Stomach (tissue), 9 donors: ENCODE results near the gene SH3BP4. TPM values are rescaled to one million over a fixed set of nuclear protein-coding genes. Genes with fewer than 3 reads are reported as not detected.

Source experiments
- DNase-seq, 2 donors: peaks; one replicate each; pipeline versions ENCODE4 v3.0.0 to v3.0.0-alpha.2; 2013 to 2019
- H3K27ac ChIP-seq, 5 donors: fragments of 200-600 bp in 4 of 5; sonication (generic) in 4 of 5; one replicate each; pipeline ENCODE4 v1.5.1; 2013 to 2019; ENCODE audit warnings: mild to moderate bottlenecking in 1 of 5, moderate library complexity in 1 of 5
- H3K27me3 ChIP-seq, 3 donors: fragments of 200-600 bp; sonication (generic); one replicate each; pipeline ENCODE4 v1.5.1; 2017 to 2019; ENCODE audit warnings: mixed run types in 1 of 3
- H3K36me3 ChIP-seq, 4 donors: fragments of 200-600 bp; sonication (generic); 1 replicate in 3 of 4; 2 replicates in 1 of 4; pipeline ENCODE4 v1.5.1; 2016 to 2019
- H3K4me1 ChIP-seq, 4 donors: fragments of 200-600 bp; sonication (generic); one replicate each; pipeline ENCODE4 v1.5.1; 2016 to 2019
- H3K4me3 ChIP-seq, 4 donors: fragments of 200-600 bp; sonication (generic) in 3 of 4; one replicate each; pipeline ENCODE4 v1.5.1; 2016 to 2019; ENCODE audit warnings: mild to moderate bottlenecking in 1 of 4
- H3K9me3 ChIP-seq, 4 donors: fragments of 200-600 bp; sonication (generic); one replicate each; pipeline ENCODE4 v1.5.1; 2016 to 2019
- CTCF ChIP-seq, 7 experiments: fragments of 450-650 bp in 4 of 7; fragments of 200-600 bp in 3 of 7; sonication (generic) in 3 of 7; IDR thresholded peaks; one replicate each; pipeline ENCODE4 v1.5.1; 2016 to 2019; ENCODE audit warnings: antibody characterized with exemption in 7 of 7, control low read depth in 2 of 7, mild to moderate bottlenecking in 1 of 7
- EP300 ChIP-seq: sonication (generic); formaldehyde crosslinking; IDR thresholded peaks from one replicate; pipeline ENCODE4 v1.6.1; 2017; ENCODE audit warnings: antibody characterized with exemption
- POLR2A ChIP-seq, 4 donors: fragments of 450-650 bp; IDR thresholded peaks; one replicate each; pipeline ENCODE4 v1.6.1; 2016; ENCODE audit warnings: antibody characterized with exemption in 4 of 4, control low read depth in 2 of 4, mild to moderate bottlenecking in 1 of 4, moderate library complexity in 1 of 4
- POLR2AphosphoS5 ChIP-seq, 3 donors: sonication (generic); formaldehyde crosslinking; IDR thresholded peaks; one replicate each; pipeline ENCODE4 v1.6.1; 2016; ENCODE audit warnings: antibody characterized with exemption in 3 of 3
- WGBS, 5 donors: extraction: QIAGEN DNeasy Blood & Tissue Kit in 3 of 5; methylation state at CpG; one replicate each; pipeline versions ENCODE4 v1.1.5 to v1.1.7; 2013 to 2018; 5-methylcytosine and 5-hydroxymethylcytosine counted together
- intact Hi-C: fragments of 100-400 bp; cut with DNase I; formaldehyde crosslinking; loops from one replicate; pipeline ENCODE4 v1.15.1; 2023; ENCODE audit warnings: low total_unique reads
- polyA plus RNA-seq, 3 donors: library from polyadenylated mRNA; stranded (reverse); fragments of 200-250 nt; gene quantifications; one replicate each; pipeline ENCODE4 v1.2.3, GENCODE V29; 2013
- total RNA-seq, 5 donors: library from RNA; depleted of rRNA; stranded (reverse); fragments of >200 nt; gene quantifications; one replicate each; pipeline versions ENCODE4 v1.1.0 to v1.2.3, GENCODE V29; 2014 to 2016
- donor health status: healthy with polysubstance abuse.
- donor health status: Bipolar disorder and iron deficiency.
- donor health status: healthy.

Gene SH3BP4
- total and polyA plus RNA-seq, 8 donors: 10.2 to 54.0 (median 18.8) TPM

GRCh38 chr2:234920836-234921235, 31.0 kb upstream of the SH3BP4 start:
- intact Hi-C loops: no loop called here
- Histone ChIP-seq H3K27ac (no peak overlapping the region), H3K36me3 (no peaks in the 10 kb centered on the region), H3K9me3 (peaks cover 0 to 12% (median 0%) of the 10 kb centered on the region in 4 donors), H3K27me3 (no peaks in the 10 kb centered on the region), H3K4me3 (no peak overlapping the region), H3K4me1 (no peaks in the 10 kb centered on the region)
- no peak for DNase-seq
- 64 to 84% (median 73%) methylated on average over 2 of the region's 2 CpGs for WGBS, 5 donors
- TF ChIP-seq POLR2AphosphoS5 (IDR thresholded peaks at IDR 0.05) (no peak), EP300 (no peak), CTCF (IDR thresholded peaks at IDR 0.05) (no peak), POLR2A (IDR thresholded peaks at IDR 0.05) (no peak)

DNA sequence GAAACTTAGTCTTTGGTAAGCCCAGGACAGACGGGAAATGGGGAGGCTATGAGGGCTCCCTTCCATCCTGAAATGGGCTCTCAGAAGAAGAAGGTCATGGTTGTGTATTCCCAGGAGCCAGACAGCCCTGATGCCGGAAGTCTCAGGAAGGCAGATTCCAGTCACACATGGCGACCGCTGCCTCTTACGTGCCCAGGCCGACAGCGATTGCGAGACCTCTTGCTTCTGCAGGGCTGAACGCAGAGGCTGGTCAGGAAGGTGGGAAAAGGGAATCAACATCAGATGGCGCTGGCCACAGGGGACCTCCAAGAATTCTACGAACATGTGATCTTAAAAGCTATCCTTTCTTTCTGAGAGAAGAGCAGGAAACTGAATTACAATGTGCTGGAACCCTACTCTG, 22.8 kb upstream of the SH3BP4 start:
- H3K9me3 ChIP-seq: peaks cover 0 to 12% (median 0%) of the 10 kb centered on the region in 4 donors
- H3K4me1 ChIP-seq: peaks cover 0 to 6% (median 0%) of the 10 kb centered on the region in 4 donors
- no peak for DNase-seq
- no peaks in the 10 kb centered on the region for H3K27me3 ChIP-seq
- intact Hi-C loops: no loop called here
- H3K4me3 ChIP-seq: no peak overlapping the region
- H3K27ac ChIP-seq: no peak overlapping the region
- no peaks in the 10 kb centered on the region for H3K36me3 ChIP-seq
- 95 to 97% (median 96%) methylated on average over 11 of the region's 11 CpGs for WGBS, 5 donors
- TF ChIP-seq POLR2A (IDR thresholded peaks at IDR 0.05): no peak
- no peak for TF ChIP-seq CTCF (IDR thresholded peaks at IDR 0.05)
- no peak for TF ChIP-seq EP300
- TF ChIP-seq POLR2AphosphoS5 (IDR thresholded peaks at IDR 0.05): no peak

DNA sequence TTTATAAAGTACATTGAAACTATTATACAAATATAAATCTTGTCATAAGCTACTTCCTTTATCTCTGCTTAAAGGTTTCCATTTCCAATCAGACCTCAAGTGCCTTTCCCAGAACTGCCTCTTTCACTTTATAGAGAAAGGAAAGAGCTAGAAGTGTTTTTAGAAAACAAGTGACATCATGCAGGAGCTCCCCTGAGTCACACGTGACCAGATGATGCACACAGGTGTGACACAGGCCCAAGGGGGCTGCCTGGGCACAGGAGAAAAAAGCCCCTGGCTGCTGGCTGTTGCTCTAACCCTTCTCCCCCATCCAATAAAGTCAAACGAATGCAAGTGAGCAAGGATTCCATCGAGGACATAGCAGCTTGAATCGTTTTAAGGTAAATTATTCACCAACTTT, 21.4 kb upstream of the SH3BP4 start:
- Histone ChIP-seq H3K9me3 (no peaks in the 10 kb centered on the region), H3K4me1 (peaks cover 0 to 6% (median 0%) of the 10 kb centered on the region in 4 donors), H3K4me3 (no peak overlapping the region), H3K36me3 (no peaks in the 10 kb centered on the region), H3K27ac (no peak overlapping the region), H3K27me3 (no peaks in the 10 kb centered on the region)
- intact Hi-C loops: no loop called here
- WGBS, 5 donors: 66 to 76% (median 69%) methylated on average over 4 of the region's 4 CpGs
- TF ChIP-seq CTCF (IDR thresholded peaks at IDR 0.05) (no peak), EP300 (no peak)
- no peak for DNase-seq

DNA sequence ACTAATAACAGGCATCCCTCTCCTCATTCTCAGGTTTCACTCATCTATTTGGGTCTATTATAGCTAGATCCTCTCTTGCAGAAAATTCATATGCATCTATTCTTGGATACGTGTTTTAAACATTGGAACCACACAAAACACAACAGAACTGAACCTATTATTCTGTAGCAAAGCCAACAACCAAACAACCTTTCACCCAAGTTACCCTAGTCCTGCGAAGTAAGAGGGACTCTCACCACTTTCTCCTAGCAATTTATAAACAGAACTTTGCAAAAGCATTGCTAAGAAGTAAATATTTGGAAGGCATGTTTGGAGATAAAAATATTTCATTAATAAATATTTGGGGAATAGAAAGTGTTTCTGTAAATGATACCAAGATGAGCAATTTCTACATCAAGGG, 20.4 kb upstream of the SH3BP4 start:
- intact Hi-C loops: no loop called here
- DNase-seq: no peak
- no peaks in the 10 kb centered on the region for H3K9me3 ChIP-seq
- 41 to 73% (median 63%) methylated on average over 2 of the region's 2 CpGs for WGBS, 5 donors
- H3K27ac ChIP-seq: no peak overlapping the region
- no peak for TF ChIP-seq POLR2A (IDR thresholded peaks at IDR 0.05)
- TF ChIP-seq POLR2AphosphoS5 (IDR thresholded peaks at IDR 0.05): peak in 1 of 3 donors; percentile 29
- TF ChIP-seq EP300: no peak
- H3K4me1 ChIP-seq: peaks cover 0 to 6% (median 0%) of the 10 kb centered on the region in 4 donors
- H3K4me3 ChIP-seq: no peak overlapping the region
- no peaks in the 10 kb centered on the region for H3K27me3 ChIP-seq
- no peaks in the 10 kb centered on the region for H3K36me3 ChIP-seq

- H3K9me3 ChIP-seq: no peaks in the 10 kb centered on the region
- H3K36me3 ChIP-seq: no peaks in the 10 kb centered on the region
- no peak overlapping the region for H3K27ac ChIP-seq
- H3K4me1 ChIP-seq: peaks cover 0 to 6% (median 0%) of the 10 kb centered on the region in 4 donors
- intact Hi-C loops: no loop called here
- DNase-seq: no peak
- WGBS, 5 donors: 51 to 67% (median 62%) methylated on average over 11 to 12 of the region's 12 CpGs
- H3K4me3 ChIP-seq: no peak overlapping the region
- TF ChIP-seq EP300: no peak
- TF ChIP-seq CTCF (IDR thresholded peaks at IDR 0.05): no peak
- TF ChIP-seq POLR2AphosphoS5 (IDR thresholded peaks at IDR 0.05): no peak
- TF ChIP-seq POLR2A (IDR thresholded peaks at IDR 0.05): no peak
- H3K27me3 ChIP-seq: no peaks in the 10 kb centered on the region
Measured at GRCh38 chr2:234932591-234933168, 19.1 kb upstream of the SH3BP4 start.
